BE2C (cell line): ENCODE data around the gene LACTBL1.

Experiments
- DNase-seq: peaks from one replicate; pipeline ENCODE4 v3.0.0-alpha.2; 2020
- H3K27me3 ChIP-seq: fragments of 250-450 bp; sonication (Bioruptor Pico); 2 replicates; pipeline ENCODE4 v1.5.1; 2020; ENCODE audit warnings: mild to moderate bottlenecking
- H3K36me3 ChIP-seq: fragments of 250-450 bp; sonication (Bioruptor Pico); 2 replicates; pipeline ENCODE4 v1.5.1; 2020; ENCODE audit warnings: mild to moderate bottlenecking
- H3K4me1 ChIP-seq: fragments of 250-450 bp; sonication (Bioruptor Pico); 2 replicates; pipeline ENCODE4 v1.5.1; 2020
- H3K4me3 ChIP-seq: 2 replicates; pipeline ENCODE4 v1.5.1; 2011; ENCODE audit warnings: low read depth, low read length
- H3K9me3 ChIP-seq: fragments of 250-450 bp; sonication (Bioruptor Pico); 2 replicates; pipeline ENCODE4 v1.5.1; 2020
- TF ChIP-seq, protein P1 (sequence below): IDR thresholded peaks from 2 replicates; pipeline ENCODE4 v1.5.1; 2012; ENCODE audit warnings: mild to moderate bottlenecking, low read depth, low read length

The LACTBL1 gene

DNA sequence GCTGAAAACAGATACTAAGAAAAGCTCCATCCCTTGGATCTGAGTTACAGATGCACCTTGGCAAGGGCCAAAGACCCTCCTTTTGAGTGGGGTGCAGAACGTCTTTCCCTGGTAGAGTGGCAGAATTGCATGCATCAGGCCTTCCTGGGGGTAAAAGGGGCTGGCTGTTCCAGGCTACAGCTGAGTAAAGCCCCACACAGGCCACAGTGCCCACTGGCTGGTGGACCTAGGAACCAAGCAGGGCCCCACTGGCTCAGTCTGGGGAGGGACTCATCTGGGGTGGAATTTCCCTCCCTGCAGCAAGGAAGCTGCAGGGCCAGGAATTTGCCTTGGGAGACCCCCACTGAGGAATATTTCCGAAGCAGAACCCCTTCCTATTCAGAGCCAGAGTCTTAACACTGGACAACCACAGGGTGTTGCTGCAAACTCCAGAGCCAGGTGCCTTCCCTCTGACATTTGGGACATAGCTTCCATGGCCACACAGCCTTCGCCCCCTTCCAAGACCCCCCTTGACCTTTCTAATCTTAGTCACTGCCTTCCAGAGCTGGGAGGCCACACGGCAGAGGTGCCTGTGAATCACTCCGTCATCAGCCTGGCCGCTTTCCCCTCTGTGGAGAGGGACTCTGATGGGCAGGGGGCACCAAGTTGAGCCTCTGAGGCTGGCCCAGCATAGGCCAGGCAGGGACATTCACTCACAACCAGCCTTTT, 52.5 kb downstream of the LACTBL1 start:
- TF ChIP-seq, protein P1, sequence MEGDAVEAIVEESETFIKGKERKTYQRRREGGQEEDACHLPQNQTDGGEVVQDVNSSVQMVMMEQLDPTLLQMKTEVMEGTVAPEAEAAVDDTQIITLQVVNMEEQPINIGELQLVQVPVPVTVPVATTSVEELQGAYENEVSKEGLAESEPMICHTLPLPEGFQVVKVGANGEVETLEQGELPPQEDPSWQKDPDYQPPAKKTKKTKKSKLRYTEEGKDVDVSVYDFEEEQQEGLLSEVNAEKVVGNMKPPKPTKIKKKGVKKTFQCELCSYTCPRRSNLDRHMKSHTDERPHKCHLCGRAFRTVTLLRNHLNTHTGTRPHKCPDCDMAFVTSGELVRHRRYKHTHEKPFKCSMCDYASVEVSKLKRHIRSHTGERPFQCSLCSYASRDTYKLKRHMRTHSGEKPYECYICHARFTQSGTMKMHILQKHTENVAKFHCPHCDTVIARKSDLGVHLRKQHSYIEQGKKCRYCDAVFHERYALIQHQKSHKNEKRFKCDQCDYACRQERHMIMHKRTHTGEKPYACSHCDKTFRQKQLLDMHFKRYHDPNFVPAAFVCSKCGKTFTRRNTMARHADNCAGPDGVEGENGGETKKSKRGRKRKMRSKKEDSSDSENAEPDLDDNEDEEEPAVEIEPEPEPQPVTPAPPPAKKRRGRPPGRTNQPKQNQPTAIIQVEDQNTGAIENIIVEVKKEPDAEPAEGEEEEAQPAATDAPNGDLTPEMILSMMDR, result no peak
- no peaks in the 10 kb centered on the region for H3K27me3 ChIP-seq

DNA sequence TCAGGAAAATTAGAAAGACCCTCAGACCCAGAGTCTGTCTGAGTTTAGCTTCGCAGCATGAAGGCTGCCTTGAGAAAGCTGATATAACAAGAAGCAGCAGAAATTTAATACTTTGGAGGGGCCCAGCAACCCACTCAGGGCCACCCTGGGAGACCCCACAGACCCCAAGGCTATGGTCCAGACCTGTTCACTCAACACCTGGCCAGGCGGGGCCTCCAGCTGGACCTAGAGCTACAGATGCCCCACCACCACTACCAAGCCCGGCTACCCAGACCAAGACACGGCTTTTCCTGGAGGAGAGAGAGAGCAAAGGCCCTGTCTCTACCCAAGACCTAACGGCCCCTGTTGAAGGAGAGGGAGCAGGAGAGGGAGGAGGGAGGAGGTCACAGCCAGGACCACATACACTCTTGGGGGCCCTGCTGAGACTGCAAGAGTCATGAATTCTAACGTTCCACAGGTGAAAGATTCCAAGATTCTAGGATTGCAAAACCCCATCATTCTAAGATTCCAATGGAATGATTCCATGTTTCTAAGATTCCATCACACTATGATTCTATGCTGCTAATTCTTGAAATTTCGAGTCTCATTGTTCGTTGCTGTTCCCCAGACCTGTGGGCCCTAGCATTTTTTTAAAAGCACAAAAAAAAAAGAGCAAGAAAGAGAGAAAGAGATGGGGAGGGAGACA, 53.2 kb downstream of the LACTBL1 start:
- Histone ChIP-seq H3K4me1 (no peaks in the 10 kb centered on the region), H3K36me3 (no peaks in the 10 kb centered on the region), H3K27me3 (no peaks in the 10 kb centered on the region), H3K4me3 (no peak overlapping the region), H3K9me3 (no peaks in the 10 kb centered on the region)
- TF ChIP-seq, protein P1, result no peak
- DNase-seq, result no peak

More for the DNA sequence above, 52.5 kb downstream of the LACTBL1 start:
- H3K4me1 ChIP-seq, result no peaks in the 10 kb centered on the region
- DNase-seq, result no peak
- no peak overlapping the region for H3K4me3 ChIP-seq
- no peaks in the 10 kb centered on the region for H3K9me3 ChIP-seq
- no peaks in the 10 kb centered on the region for H3K36me3 ChIP-seq

DNA sequence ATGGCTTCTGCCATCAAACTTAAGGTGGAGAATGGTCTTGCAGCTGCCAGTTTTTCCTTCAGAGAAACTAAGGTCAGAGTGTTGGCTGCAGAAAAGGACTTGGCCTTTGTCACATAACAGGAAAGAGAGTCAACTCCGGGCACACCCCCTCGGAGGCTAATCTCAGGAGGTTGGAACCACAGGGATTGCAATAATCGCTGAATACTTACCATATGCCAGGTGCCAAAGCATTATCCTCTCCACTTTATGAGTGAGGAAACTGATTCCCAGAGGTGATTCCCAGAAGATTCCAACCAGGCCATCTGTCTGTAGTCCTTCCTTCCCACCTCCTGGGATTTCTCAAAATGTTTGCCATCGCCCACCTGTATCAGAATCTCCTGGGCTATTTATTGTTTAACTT, 54.0 kb downstream of the LACTBL1 start:
- H3K4me3 ChIP-seq, result no peak overlapping the region
- no peaks in the 10 kb centered on the region for H3K27me3 ChIP-seq
- TF ChIP-seq, protein P1, result no peak
- no peak for DNase-seq
- H3K9me3 ChIP-seq, result no peaks in the 10 kb centered on the region
- H3K36me3 ChIP-seq, result no peaks in the 10 kb centered on the region
- H3K4me1 ChIP-seq, result no peaks in the 10 kb centered on the region

DNA sequence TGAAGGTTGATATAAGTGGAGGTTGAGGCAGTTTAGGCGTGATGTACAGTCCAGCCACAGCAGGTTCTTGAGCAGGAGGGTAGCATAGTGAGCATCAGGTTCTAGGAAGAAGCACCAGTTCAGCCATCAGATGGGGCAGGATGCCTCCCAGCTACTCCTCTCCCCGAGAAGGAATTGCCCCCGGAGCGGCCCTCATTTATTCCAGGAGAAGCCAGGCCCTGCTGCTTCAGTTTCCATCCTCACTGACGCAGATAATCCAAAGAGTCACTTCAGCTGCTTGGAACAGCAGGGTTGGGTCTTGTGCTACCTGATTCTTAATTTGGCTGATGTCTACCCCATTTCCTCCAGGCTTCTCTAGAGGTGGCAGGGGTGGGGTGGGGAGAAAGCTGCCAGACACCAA, 54.7 kb downstream of the LACTBL1 start:
- H3K4me3 ChIP-seq, result no peak overlapping the region

DNA sequence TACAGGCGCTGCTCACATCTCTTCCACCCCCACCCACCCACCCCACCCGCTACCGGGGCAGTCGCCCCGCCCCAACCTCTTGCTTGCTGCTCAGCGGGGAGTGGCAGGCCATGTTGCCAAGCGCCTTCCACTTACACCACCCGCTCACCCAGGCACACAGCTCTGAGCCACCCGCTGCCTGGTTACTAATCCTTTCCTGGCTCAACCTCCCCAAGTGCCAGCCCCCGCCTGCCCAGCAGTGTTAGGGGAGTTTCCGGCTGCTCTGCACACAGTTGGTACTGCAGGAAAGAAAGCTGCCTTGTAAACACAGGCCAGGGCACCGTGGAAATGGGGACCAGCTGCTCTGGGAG, 56.2 kb downstream of the LACTBL1 start:
- no peaks in the 10 kb centered on the region for H3K36me3 ChIP-seq
- no peaks in the 10 kb centered on the region for H3K27me3 ChIP-seq
- TF ChIP-seq, protein P1, result no peak
- DNase-seq, result no peak
- H3K4me3 ChIP-seq, result no peak overlapping the region
- H3K4me1 ChIP-seq, result no peaks in the 10 kb centered on the region
- no peaks in the 10 kb centered on the region for H3K9me3 ChIP-seq

More for the DNA sequence above, 54.7 kb downstream of the LACTBL1 start:
- no peaks in the 10 kb centered on the region for H3K27me3 ChIP-seq
- TF ChIP-seq, protein P1, result no peak
- H3K36me3 ChIP-seq, result no peaks in the 10 kb centered on the region
- no peaks in the 10 kb centered on the region for H3K9me3 ChIP-seq
- H3K4me1 ChIP-seq, result no peaks in the 10 kb centered on the region
- DNase-seq, result no peak

DNA sequence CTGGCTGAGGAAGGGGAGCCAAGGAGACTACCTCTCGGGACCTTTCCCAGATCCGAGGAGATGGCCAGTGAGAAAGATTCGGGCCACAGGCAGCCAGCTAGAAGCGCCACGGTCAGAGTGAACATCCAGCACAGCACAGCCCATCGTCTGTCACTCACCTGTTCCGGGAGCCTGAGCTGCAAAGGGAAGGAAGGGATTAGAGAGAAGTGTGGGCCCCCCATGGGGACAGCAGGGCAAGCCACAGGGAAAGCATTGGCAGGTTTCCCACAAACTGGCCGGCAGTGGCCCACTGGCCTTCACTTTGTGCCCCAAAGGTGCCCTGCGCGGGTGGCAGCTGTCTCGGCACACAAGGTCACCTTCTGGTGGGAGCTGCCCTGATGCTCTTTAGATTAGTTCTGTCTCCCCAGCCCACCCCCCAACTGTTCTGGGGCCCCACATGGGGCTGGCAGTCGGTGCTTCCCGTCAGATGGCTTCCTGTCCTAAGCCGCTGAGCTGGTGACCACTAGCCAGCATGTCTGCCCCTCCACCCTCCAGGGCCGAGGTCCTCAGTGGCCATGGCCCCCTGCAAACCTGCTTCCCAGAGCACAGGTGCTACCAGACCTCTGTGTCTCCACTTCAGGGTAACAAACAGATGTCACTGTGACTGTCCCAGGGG, 56.7 kb downstream of the LACTBL1 start:
- TF ChIP-seq, protein P1, result no peak
- Histone ChIP-seq H3K4me1 (no peaks in the 10 kb centered on the region), H3K27me3 (no peaks in the 10 kb centered on the region), H3K4me3 (no peak overlapping the region), H3K36me3 (no peaks in the 10 kb centered on the region), H3K9me3 (no peaks in the 10 kb centered on the region)
- no peak for DNase-seq
